ENCODE measurements around the gene EOLA1. TPM values are rescaled to one million over a fixed set of nuclear protein-coding genes. Genes with fewer than 3 reads are reported as not detected.

Gene EOLA1
- total and polyA plus RNA-seq, 2 donors (not counting 1 experiment from before 2014, with no cell fraction given) = 13.5 to 14.1 TPM

DNA sequence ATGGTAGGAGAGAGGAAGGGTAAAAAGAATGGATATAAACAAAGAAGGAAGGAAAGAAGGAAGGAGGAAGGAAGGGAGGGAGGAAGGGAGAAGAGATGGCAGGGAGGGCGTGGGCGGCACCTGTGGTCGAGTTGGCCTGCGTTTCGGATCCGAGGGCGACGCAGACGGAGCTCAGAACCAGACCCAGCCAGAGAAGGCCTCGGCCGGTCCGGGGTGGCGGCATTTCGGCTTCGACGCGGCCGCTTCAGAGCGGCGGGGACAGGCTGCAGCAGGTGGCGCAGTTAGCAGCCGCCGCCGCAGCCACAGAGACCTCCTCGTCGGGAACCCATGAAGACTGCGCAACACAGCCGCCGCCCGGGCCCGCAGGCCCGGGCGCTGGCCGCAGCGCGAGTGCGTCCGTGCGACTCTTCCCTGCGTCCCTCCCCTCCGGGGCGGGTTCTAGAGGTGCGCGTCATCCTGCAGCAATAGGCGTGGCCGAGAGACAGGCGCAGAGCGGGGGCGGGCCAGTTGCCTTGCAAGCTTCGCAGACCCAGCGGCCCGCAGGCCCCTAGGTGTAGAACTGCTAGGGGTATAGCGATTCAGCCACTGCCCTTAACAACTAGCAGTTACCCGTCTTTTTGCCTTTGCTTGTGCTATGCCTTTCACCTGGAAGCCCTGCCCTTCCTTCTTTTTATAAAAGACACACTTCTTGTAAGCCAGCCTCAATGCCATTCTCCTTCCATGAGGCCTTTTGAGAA is 35.7 kb upstream of the EOLA1 start, which contains the start of gene IDS:
IDS (minus strand) TSS at position 392 of the 737 bp plus-strand sequence; CDS start at position 223, 169 bp downstream.
- Histone ChIP-seq H4K20me1 (ENCODE audit: control insufficient read depth, extremely low read depth, insufficient read depth, low read length) (no peaks in the 10 kb centered on the region), H3K9ac (ENCODE audit: insufficient read depth, low read length) (peak within 1 kb of the TSS; percentile 91), H3K9me3 (ENCODE audit: control insufficient read depth, insufficient read depth, low read depth, low read length) (no peaks in the 10 kb centered on the region), H3K4me2 (ENCODE audit: extremely low read depth, insufficient read depth, low read length) (peak within 1 kb of the TSS; percentile 87), H3K4me1 (ENCODE audit: control insufficient read depth, extremely low read depth, insufficient read depth, low read length) (peaks cover 3% of the 10 kb centered on the region), H3K79me2 (ENCODE audit: control insufficient read depth, insufficient read depth, low read length) (peaks cover 7% of the 10 kb centered on the region), H2AFZ (ENCODE audit: low read length) (peak within 1 kb of the TSS; percentile 49), H3K36me3 (ENCODE audit: control insufficient read depth, insufficient read depth, low read length) (peaks cover 3% of the 10 kb centered on the region), H3K27ac (ENCODE audit: insufficient read depth, low read length) (peak within 1 kb of the TSS; percentile 88), H3K27me3 (ENCODE audit: control insufficient read depth, insufficient read depth, low read length) (no peaks in the 10 kb centered on the region), H3K4me3 (replicated peaks in 1 of 4; ENCODE audit: control extremely low read depth in 1 of 4, insufficient read depth in 1 of 4, low read depth in 3 of 4, low read length in 4 of 4) (peak within 1 kb of the TSS; percentile 54 to 69 (median 63))
- no peak for TF ChIP-seq EZH2 (IDR thresholded peaks at IDR 0.05; ENCODE audit: low read length, missing control alignments)
- no peak for TF ChIP-seq CTCF (conservative IDR thresholded peaks at IDR 0.05 in 1 of 2, IDR thresholded peaks at IDR 0.05 in 1 of 2; ENCODE audit: low read depth in 1 of 2, low read length in 2 of 2)
- DNase-seq (ENCODE audit: low read depth in 2 of 2) = peak; percentile 79 to 85

DNA sequence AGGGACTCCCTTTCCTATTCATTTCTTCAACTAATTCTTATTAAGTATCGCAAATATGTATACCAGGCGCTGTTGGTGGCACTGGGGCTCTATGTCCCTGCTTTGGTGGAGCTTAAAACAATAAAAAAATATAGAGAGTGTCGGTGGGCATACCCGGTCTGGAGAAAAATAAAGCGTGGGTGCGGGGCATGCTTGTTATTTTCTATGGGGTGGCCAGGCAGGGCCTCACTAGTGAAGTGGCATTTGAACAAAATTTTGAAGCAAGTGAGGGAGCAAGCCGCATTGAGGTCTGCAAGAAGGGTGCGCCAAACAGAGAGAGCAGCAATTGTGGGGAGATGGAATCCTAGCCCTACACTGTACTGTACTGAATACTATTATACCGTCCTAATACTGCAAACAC is 35.1 kb upstream of the EOLA1 start:
- TF ChIP-seq EZH2 (IDR thresholded peaks at IDR 0.05; ENCODE audit: low read length, missing control alignments) = no peak
- no peak for TF ChIP-seq CTCF (conservative IDR thresholded peaks at IDR 0.05 in 1 of 2, IDR thresholded peaks at IDR 0.05 in 1 of 2; ENCODE audit: low read depth in 1 of 2, low read length in 2 of 2)
- Histone ChIP-seq H3K9ac (ENCODE audit: insufficient read depth, low read length) (no peak overlapping the region), H4K20me1 (ENCODE audit: control insufficient read depth, extremely low read depth, insufficient read depth, low read length) (no peaks in the 10 kb centered on the region), H2AFZ (ENCODE audit: low read length) (no peak overlapping the region), H3K27me3 (ENCODE audit: control insufficient read depth, insufficient read depth, low read length) (no peaks in the 10 kb centered on the region), H3K4me3 (replicated peaks in 1 of 4; ENCODE audit: control extremely low read depth in 1 of 4, insufficient read depth in 1 of 4, low read depth in 3 of 4, low read length in 4 of 4) (no peak overlapping the region), H3K4me1 (ENCODE audit: control insufficient read depth, extremely low read depth, insufficient read depth, low read length) (peaks cover 3% of the 10 kb centered on the region), H3K9me3 (ENCODE audit: control insufficient read depth, insufficient read depth, low read depth, low read length) (no peaks in the 10 kb centered on the region), H3K36me3 (ENCODE audit: control insufficient read depth, insufficient read depth, low read length) (peaks cover 3% of the 10 kb centered on the region), H3K79me2 (ENCODE audit: control insufficient read depth, insufficient read depth, low read length) (peaks cover 7% of the 10 kb centered on the region), H3K4me2 (ENCODE audit: extremely low read depth, insufficient read depth, low read length) (no peak overlapping the region), H3K27ac (ENCODE audit: insufficient read depth, low read length) (no peak overlapping the region)
- no peak for DNase-seq (ENCODE audit: low read depth in 2 of 2)

DNA sequence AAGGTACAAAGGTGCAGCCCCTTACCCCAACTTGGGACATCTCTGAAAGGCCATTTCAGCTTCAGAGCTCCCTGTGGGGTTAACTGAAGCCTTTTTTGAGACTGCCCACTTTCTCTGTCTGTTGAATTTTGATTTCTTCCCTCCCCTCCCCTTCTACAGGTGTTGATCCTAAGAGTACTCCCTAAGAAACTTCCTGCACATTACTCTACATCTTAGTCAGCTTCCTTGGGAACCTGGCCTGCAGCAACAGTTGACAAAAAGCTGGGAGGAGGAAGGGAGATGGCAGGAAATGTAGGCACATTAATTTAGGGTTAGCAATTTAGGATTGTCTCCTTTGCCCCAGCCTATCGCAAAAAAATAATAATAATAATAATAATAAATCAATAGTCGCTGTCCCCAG is 34.5 kb upstream of the EOLA1 start:
- no peak for TF ChIP-seq CTCF (conservative IDR thresholded peaks at IDR 0.05 in 1 of 2, IDR thresholded peaks at IDR 0.05 in 1 of 2; ENCODE audit: low read depth in 1 of 2, low read length in 2 of 2)
- TF ChIP-seq EZH2 (IDR thresholded peaks at IDR 0.05; ENCODE audit: low read length, missing control alignments) = no peak
- H4K20me1 ChIP-seq (ENCODE audit: control insufficient read depth, extremely low read depth, insufficient read depth, low read length) = no peaks in the 10 kb centered on the region

More for the DNA sequence above, 34.5 kb upstream of the EOLA1 start:
- Histone ChIP-seq H3K4me1 (ENCODE audit: control insufficient read depth, extremely low read depth, insufficient read depth, low read length) (peaks cover 3% of the 10 kb centered on the region), H3K9me3 (ENCODE audit: control insufficient read depth, insufficient read depth, low read depth, low read length) (no peaks in the 10 kb centered on the region), H3K27me3 (ENCODE audit: control insufficient read depth, insufficient read depth, low read length) (no peaks in the 10 kb centered on the region), H3K79me2 (ENCODE audit: control insufficient read depth, insufficient read depth, low read length) (peaks cover 7% of the 10 kb centered on the region), H2AFZ (ENCODE audit: low read length) (no peak overlapping the region), H3K36me3 (ENCODE audit: control insufficient read depth, insufficient read depth, low read length) (peaks cover 1% of the 10 kb centered on the region), H3K27ac (ENCODE audit: insufficient read depth, low read length) (no peak overlapping the region), H3K4me2 (ENCODE audit: extremely low read depth, insufficient read depth, low read length) (no peak overlapping the region), H3K9ac (ENCODE audit: insufficient read depth, low read length) (no peak overlapping the region), H3K4me3 (replicated peaks in 1 of 4; ENCODE audit: control extremely low read depth in 1 of 4, insufficient read depth in 1 of 4, low read depth in 3 of 4, low read length in 4 of 4) (no peak overlapping the region)
- no peak for DNase-seq (ENCODE audit: low read depth in 2 of 2)
